ENCODE measurements around the gene ZNF827.

Gene ZNF827

DNA sequence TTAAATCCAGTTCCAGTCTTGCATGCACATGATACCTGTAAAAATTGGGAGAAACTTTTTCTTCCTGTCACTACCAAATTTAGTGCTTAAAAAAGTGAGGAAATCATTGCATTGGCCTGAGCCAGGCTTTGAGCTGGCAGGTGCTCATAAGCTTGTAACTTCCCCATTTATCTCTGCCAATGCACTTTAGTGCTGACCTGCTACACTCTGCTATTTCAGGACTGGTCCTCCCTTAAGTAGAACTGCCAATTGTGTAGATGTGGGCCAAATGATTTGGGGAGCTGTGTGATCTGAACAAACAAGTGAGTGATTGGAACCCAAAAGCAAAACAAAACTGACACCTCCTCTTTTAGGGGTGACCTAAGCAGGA lies 51.8 kb downstream of the ZNF827 start:
- DNase-seq (ENCODE audit: low read depth): peak; percentile 11

DNA sequence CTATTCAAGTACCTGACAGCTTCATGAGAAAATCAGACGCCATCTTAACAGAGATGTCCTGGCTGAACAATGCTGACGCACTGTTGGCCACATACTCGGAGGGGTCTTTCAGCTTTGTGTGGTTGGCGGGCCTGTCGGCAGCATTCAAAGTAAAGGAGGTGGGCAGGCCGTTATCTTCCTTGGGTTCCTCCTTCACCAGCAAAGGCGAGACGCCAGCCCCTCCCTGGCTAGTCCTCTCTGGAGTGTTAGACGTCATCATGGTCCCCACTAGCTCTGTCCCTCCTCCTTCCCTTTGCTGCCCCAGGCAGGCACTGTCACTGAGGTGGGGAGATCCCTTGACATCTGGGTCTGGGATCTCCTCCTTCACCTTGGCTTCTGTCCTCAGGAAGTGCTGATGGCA lies 53.0 kb downstream of the ZNF827 start:
- DNase-seq (ENCODE audit: low read depth): no peak
- H3K4me3 ChIP-seq (ENCODE audit: control insufficient read depth, low read depth, low read length): no peak overlapping the region

More for the DNA sequence above, 51.8 kb downstream of the ZNF827 start:
- TF ChIP-seq, protein P1, sequence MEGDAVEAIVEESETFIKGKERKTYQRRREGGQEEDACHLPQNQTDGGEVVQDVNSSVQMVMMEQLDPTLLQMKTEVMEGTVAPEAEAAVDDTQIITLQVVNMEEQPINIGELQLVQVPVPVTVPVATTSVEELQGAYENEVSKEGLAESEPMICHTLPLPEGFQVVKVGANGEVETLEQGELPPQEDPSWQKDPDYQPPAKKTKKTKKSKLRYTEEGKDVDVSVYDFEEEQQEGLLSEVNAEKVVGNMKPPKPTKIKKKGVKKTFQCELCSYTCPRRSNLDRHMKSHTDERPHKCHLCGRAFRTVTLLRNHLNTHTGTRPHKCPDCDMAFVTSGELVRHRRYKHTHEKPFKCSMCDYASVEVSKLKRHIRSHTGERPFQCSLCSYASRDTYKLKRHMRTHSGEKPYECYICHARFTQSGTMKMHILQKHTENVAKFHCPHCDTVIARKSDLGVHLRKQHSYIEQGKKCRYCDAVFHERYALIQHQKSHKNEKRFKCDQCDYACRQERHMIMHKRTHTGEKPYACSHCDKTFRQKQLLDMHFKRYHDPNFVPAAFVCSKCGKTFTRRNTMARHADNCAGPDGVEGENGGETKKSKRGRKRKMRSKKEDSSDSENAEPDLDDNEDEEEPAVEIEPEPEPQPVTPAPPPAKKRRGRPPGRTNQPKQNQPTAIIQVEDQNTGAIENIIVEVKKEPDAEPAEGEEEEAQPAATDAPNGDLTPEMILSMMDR (IDR thresholded peaks at IDR 0.05; ENCODE audit: control insufficient read depth, insufficient read depth, low read depth, low read length, missing control alignments): no peak
- no peak overlapping the region for H3K4me3 ChIP-seq (ENCODE audit: control insufficient read depth, low read depth, low read length)

DNA sequence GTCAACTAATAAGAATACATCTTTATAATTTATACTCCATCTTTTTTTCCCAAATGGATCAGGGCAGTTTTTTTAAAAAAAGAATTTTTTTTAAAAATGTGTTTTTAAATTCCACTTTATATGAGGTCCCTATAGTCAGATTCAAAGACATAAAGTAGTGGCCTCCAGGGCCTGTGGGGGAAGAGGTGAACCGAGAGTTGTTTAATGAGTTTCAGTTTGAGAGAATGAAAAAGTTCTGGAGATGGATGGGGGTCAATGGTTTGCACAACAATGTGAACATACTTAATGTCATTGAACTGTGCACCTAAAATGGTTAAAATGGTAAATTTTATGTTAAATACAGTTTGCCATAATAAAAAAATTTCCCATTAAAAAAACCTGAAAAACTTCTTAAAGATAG lies 53.8 kb downstream of the ZNF827 start:
- TF ChIP-seq, protein P1 (IDR thresholded peaks at IDR 0.05; ENCODE audit: control insufficient read depth, insufficient read depth, low read depth, low read length, missing control alignments): no peak
- DNase-seq (ENCODE audit: low read depth): no peak
- no peak overlapping the region for H3K4me3 ChIP-seq (ENCODE audit: control insufficient read depth, low read depth, low read length)

More for the DNA sequence above, 53.0 kb downstream of the ZNF827 start:
- TF ChIP-seq, protein P1 (IDR thresholded peaks at IDR 0.05; ENCODE audit: control insufficient read depth, insufficient read depth, low read depth, low read length, missing control alignments): no peak

DNA sequence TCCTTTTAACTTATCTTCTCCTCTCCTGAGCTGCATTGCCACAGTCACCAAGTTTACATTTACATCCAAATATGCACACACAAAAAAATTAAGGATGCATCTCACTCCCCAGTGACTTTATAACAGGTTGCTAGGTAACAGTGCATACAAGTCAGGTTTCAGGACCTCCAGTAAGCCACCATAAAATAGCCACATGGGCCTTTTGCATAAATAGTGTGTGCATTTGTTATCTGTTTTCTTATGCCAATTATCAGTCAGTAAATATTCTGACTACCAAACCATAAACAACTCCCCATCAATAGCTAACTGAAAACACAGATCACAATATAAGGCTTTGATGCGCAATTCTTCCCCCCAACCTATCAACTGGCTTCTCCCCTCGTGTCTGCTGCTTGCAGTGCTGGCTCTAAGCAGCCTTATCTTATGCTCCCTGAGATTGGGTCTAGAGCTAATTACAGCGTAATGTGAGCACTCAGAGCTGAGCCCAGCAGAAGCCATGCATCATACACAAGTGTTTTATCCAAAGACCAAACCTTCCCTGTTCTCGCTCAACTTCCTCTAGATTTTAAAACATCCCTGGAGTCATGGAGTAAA lies 55.4 kb downstream of the ZNF827 start:
- no peak for DNase-seq (ENCODE audit: low read depth)
- TF ChIP-seq, protein P1 (IDR thresholded peaks at IDR 0.05; ENCODE audit: control insufficient read depth, insufficient read depth, low read depth, low read length, missing control alignments): no peak
- H3K4me3 ChIP-seq (ENCODE audit: control insufficient read depth, low read depth, low read length): no peak overlapping the region

DNA sequence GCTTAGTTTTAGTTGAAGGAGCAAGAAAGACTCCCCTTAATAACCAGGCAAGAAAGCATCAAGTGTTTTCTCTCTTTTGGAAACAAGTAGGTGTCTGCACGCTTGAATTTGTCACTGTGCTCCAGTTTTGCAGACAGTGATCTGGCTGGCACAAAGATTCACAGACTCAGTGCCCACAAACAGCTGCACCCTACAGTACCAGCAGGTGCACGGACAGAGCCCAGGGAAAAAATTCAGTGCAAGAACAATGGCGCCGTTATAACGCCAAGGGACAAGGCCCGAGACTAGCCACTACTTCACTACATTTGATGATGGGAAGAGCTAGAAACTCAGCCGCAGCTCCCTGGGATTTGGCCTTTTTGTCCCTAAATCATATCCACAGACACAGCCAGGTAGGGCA lies 56.0 kb downstream of the ZNF827 start:
- TF ChIP-seq, protein P1 (IDR thresholded peaks at IDR 0.05; ENCODE audit: control insufficient read depth, insufficient read depth, low read depth, low read length, missing control alignments): no peak
- DNase-seq (ENCODE audit: low read depth): no peak
- no peak overlapping the region for H3K4me3 ChIP-seq (ENCODE audit: control insufficient read depth, low read depth, low read length)

DNA sequence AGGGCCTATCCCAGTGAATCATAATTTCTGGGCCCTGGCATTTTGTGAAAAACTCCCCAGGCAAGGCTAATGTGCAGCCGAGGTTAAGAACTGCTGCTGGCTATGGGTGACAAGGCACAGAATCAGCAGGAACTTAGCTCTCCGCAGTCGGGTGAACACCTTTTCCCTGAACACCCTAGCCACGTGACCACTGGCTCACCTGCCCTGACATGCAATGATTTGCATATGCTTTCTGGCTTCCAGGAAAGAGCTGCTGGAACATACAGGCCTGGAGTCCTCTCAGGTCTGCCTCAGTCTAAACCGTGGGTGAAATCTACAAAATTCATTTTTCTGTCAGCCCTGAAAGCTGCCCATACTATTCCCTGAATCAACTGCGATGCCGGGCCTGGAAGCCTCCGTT lies 56.6 kb downstream of the ZNF827 start:
- TF ChIP-seq, protein P1 (IDR thresholded peaks at IDR 0.05; ENCODE audit: control insufficient read depth, insufficient read depth, low read depth, low read length, missing control alignments): no peak
- H3K4me3 ChIP-seq (ENCODE audit: control insufficient read depth, low read depth, low read length): no peak overlapping the region
- no peak for DNase-seq (ENCODE audit: low read depth)

DNA sequence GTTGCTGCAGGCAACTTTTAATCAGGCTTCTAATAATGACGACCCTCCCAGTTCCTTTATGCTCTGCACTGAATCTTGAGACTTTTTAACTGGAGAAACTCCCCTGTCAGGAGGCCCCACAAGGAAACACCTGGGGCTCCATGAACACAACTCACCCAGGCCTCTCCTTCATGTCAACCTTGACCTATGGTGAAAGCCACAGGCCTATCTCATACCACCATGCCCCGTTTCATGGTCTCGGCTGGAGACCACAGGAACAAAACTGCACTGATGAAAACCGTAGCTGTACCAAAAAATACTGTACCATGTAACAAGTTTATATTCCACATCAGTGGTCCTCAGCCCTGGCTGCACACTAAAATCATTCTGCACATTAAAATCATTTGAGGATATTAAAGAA lies 57.0 kb downstream of the ZNF827 start:
- TF ChIP-seq, protein P1 (IDR thresholded peaks at IDR 0.05; ENCODE audit: control insufficient read depth, insufficient read depth, low read depth, low read length, missing control alignments): no peak
- no peak for DNase-seq (ENCODE audit: low read depth)
- no peak overlapping the region for H3K4me3 ChIP-seq (ENCODE audit: control insufficient read depth, low read depth, low read length)

Measured in AG09309 (cell line).